ENCODE results near the gene TYROBP. TPM values are rescaled to one million over a fixed set of nuclear protein-coding genes. Genes with fewer than 3 reads are reported as not detected.
"Not testable (repeated sequence)": the region's sequence is repeated elsewhere in the genome, so short reads cannot be mapped to it uniquely, and the experiment has no call there.

TYROBP gene
- total RNA-seq, 1 donor from 2014 or later, result 201 TPM

GRCh38 chr19:35901854-35902661 is 6.0 kb downstream of the TYROBP start, which contains the start of gene HCST:
HCST (plus strand) TSS chr19:35902529; CDS start chr19:35902594, 65 bp downstream.
- no peak for DNase-seq (ENCODE audit: low spot score)

- DNase-seq (ENCODE audit: low spot score), result no peak
Measured at GRCh38 chr19:35901055-35901644, 6.9 kb downstream of the TYROBP start.

GRCh38 chr19:35899547-35900214 is 8.4 kb downstream of the TYROBP start:
- DNase-seq (ENCODE audit: low spot score), result peak; percentile 93

- no peak for DNase-seq (ENCODE audit: low spot score)
Measured at GRCh38 chr19:35898499-35898809, 9.6 kb downstream of the TYROBP start.

GRCh38 chr19:35897706-35898451 is 10.2 kb downstream of the TYROBP start:
- no peak for DNase-seq (ENCODE audit: low spot score)

GRCh38 chr19:35896643-35897040 is 11.5 kb downstream of the TYROBP start:
- DNase-seq (ENCODE audit: low spot score), result no peak

GRCh38 chr19:35895911-35896642 is 12.0 kb downstream of the TYROBP start:
- no peak for DNase-seq (ENCODE audit: low spot score)

GRCh38 chr19:35894342-35894741 is 13.8 kb downstream of the TYROBP start:
- no peak for DNase-seq (ENCODE audit: low spot score)

GRCh38 chr19:35891819-35892218 is 16.3 kb downstream of the TYROBP start:
- DNase-seq (ENCODE audit: low spot score), result not testable (repeated sequence)

- DNase-seq (ENCODE audit: low spot score), result no peak
Measured at GRCh38 chr19:35890113-35890650, 17.9 kb downstream of the TYROBP start.

- no peak for DNase-seq (ENCODE audit: low spot score)
Measured at GRCh38 chr19:35889370-35890112, 18.6 kb downstream of the TYROBP start.

GRCh38 chr19:35888398-35888797 is 19.7 kb downstream of the TYROBP start:
- no peak for DNase-seq (ENCODE audit: low spot score)

GRCh38 chr19:35887197-35887596 is 20.9 kb downstream of the TYROBP start:
- no peak for DNase-seq (ENCODE audit: low spot score)

GRCh38 chr19:35885904-35886303 is 22.2 kb downstream of the TYROBP start:
- DNase-seq (ENCODE audit: low spot score), result no peak

GRCh38 chr19:35885225-35885738 is 22.8 kb downstream of the TYROBP start:
- DNase-seq (ENCODE audit: low spot score), result no peak

GRCh38 chr19:35883882-35884281 is 24.2 kb downstream of the TYROBP start:
- DNase-seq (ENCODE audit: low spot score), result no peak

- DNase-seq (ENCODE audit: low spot score), result no peak
Measured at GRCh38 chr19:35882114-35882832, 25.8 kb downstream of the TYROBP start.

GRCh38 chr19:35879770-35880317 is 28.3 kb downstream of the TYROBP start:
- DNase-seq (ENCODE audit: low spot score), result peak; percentile 96

- no peak for DNase-seq (ENCODE audit: low spot score)
Measured at GRCh38 chr19:35879068-35879467, 29.0 kb downstream of the TYROBP start.

Data from mesenteric fat pad (tissue), 1 donor.